Stomach (tissue), 9 donors: Measurements from ENCODE around the gene YY1AP1. TPM values are rescaled to one million over a fixed set of nuclear protein-coding genes. Genes with fewer than 3 reads are reported as not detected.
"Not testable (repeated sequence)": the region's sequence is repeated elsewhere in the genome, so short reads cannot be mapped to it uniquely, and the experiment has no call there.

Source experiments
- DNase-seq, 2 donors: peaks; one replicate each; pipeline versions ENCODE4 v3.0.0 to v3.0.0-alpha.2; 2013 to 2019
- H3K27ac ChIP-seq, 5 donors: fragments of 200-600 bp in 4 of 5; sonication (generic) in 4 of 5; one replicate each; pipeline ENCODE4 v1.5.1; 2013 to 2019; ENCODE audit warnings: mild to moderate bottlenecking in 1 of 5, moderate library complexity in 1 of 5
- H3K27me3 ChIP-seq, 3 donors: fragments of 200-600 bp; sonication (generic); one replicate each; pipeline ENCODE4 v1.5.1; 2017 to 2019; ENCODE audit warnings: mixed run types in 1 of 3
- H3K36me3 ChIP-seq, 4 donors: fragments of 200-600 bp; sonication (generic); 1 replicate in 3 of 4; 2 replicates in 1 of 4; pipeline ENCODE4 v1.5.1; 2016 to 2019
- H3K4me1 ChIP-seq, 4 donors: fragments of 200-600 bp; sonication (generic); one replicate each; pipeline ENCODE4 v1.5.1; 2016 to 2019
- H3K4me3 ChIP-seq, 4 donors: fragments of 200-600 bp; sonication (generic) in 3 of 4; one replicate each; pipeline ENCODE4 v1.5.1; 2016 to 2019; ENCODE audit warnings: mild to moderate bottlenecking in 1 of 4
- H3K9me3 ChIP-seq, 4 donors: fragments of 200-600 bp; sonication (generic); one replicate each; pipeline ENCODE4 v1.5.1; 2016 to 2019
- CTCF ChIP-seq, 7 experiments: fragments of 450-650 bp in 4 of 7; fragments of 200-600 bp in 3 of 7; sonication (generic) in 3 of 7; IDR thresholded peaks; one replicate each; pipeline ENCODE4 v1.5.1; 2016 to 2019; ENCODE audit warnings: antibody characterized with exemption in 7 of 7, control low read depth in 2 of 7, mild to moderate bottlenecking in 1 of 7
- EP300 ChIP-seq: sonication (generic); formaldehyde crosslinking; IDR thresholded peaks from one replicate; pipeline ENCODE4 v1.6.1; 2017; ENCODE audit warnings: antibody characterized with exemption
- POLR2A ChIP-seq, 4 donors: fragments of 450-650 bp; IDR thresholded peaks; one replicate each; pipeline ENCODE4 v1.6.1; 2016; ENCODE audit warnings: antibody characterized with exemption in 4 of 4, control low read depth in 2 of 4, mild to moderate bottlenecking in 1 of 4, moderate library complexity in 1 of 4
- POLR2AphosphoS5 ChIP-seq, 3 donors: sonication (generic); formaldehyde crosslinking; IDR thresholded peaks; one replicate each; pipeline ENCODE4 v1.6.1; 2016; ENCODE audit warnings: antibody characterized with exemption in 3 of 3
- WGBS, 5 donors: extraction: QIAGEN DNeasy Blood & Tissue Kit in 3 of 5; methylation state at CpG; one replicate each; pipeline versions ENCODE4 v1.1.5 to v1.1.7; 2013 to 2018; 5-methylcytosine and 5-hydroxymethylcytosine counted together
- intact Hi-C: fragments of 100-400 bp; cut with DNase I; formaldehyde crosslinking; loops from one replicate; pipeline ENCODE4 v1.15.1; 2023; ENCODE audit warnings: low total_unique reads
- polyA plus RNA-seq, 3 donors: library from polyadenylated mRNA; stranded (reverse); fragments of 200-250 nt; gene quantifications; one replicate each; pipeline ENCODE4 v1.2.3, GENCODE V29; 2013
- total RNA-seq, 5 donors: library from RNA; depleted of rRNA; stranded (reverse); fragments of >200 nt; gene quantifications; one replicate each; pipeline versions ENCODE4 v1.1.0 to v1.2.3, GENCODE V29; 2014 to 2016
- donor health status: healthy with polysubstance abuse.
- donor health status: Bipolar disorder and iron deficiency.
- donor health status: healthy.

Gene YY1AP1
- total and polyA plus RNA-seq, 8 donors: 21.1 to 253 (median 51.1) TPM

DNA sequence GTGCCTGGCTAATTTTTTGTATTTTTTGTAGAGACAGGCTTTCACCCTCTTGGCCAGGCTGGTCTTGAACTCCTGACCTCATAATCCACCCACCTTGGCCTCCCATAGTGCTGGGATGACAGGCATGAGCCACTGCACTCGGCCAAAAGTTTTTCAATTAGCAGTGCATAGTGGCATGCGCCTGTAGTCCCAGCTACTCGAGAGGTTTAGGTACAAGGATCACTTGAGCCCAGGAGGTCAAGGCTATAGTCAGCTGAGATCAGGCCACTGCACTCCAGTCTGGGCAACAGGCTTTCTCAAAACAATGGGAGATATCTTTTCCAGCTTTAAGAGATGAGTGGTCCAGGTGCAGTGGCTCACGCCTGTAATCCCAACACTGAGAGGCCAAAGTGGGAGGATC, 31.1 kb upstream of the YY1AP1 start:
- intact Hi-C loops: no loop called here
- no peak for TF ChIP-seq POLR2AphosphoS5 (IDR thresholded peaks at IDR 0.05)
- TF ChIP-seq EP300: no peak
- TF ChIP-seq POLR2A (IDR thresholded peaks at IDR 0.05): no peak
- no peak for TF ChIP-seq CTCF (IDR thresholded peaks at IDR 0.05)

GRCh38 chr1:155718524-155719115, 30.0 kb upstream of the YY1AP1 start:
- H3K9me3 ChIP-seq, H3K4me3 ChIP-seq, DNase-seq, H3K4me1 ChIP-seq, intact Hi-C loops, H3K27me3 ChIP-seq, H3K27ac ChIP-seq: not testable (repeated sequence)
- 89 to 95% (median 95%) methylated on average over 6 of the region's 6 CpGs for WGBS, 5 donors
- peaks cover 9 to 67% (median 60%) of the 10 kb centered on the region in 4 donors for H3K36me3 ChIP-seq

More for the DNA sequence above, 31.1 kb upstream of the YY1AP1 start:
- Histone ChIP-seq H3K4me3 (no peak overlapping the region), H3K27me3 (no peaks in the 10 kb centered on the region), H3K36me3 (peaks cover 9 to 67% (median 63%) of the 10 kb centered on the region in 4 donors), H3K27ac (no peak overlapping the region), H3K4me1 (no peaks in the 10 kb centered on the region), H3K9me3 (no peaks in the 10 kb centered on the region)
- no peak for DNase-seq
- 86 to 98% (median 95%) methylated on average over 4 of the region's 4 CpGs for WGBS, 5 donors

DNA sequence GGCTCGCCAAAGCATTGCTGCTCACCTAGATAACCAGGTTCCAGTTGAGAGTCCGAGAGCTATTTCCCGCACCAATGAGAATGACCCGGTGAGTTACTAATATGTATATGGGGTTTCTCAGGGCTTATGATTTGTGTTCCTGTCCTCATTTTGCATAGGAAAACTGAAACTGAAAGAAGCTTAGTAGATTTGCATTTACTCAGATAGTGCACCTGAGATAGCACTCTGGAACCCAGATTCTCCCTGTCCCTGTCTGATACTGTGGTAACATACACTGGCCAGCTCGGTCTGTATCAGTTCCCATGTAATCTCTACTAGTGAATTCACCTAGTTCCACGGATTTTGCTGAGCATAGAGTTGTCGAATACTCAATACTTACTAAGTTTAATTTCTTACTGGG, 28.5 kb upstream of the YY1AP1 start:
- no peak for DNase-seq
- Histone ChIP-seq H3K9me3 (no peaks in the 10 kb centered on the region), H3K27me3 (no peaks in the 10 kb centered on the region), H3K36me3 (peaks cover 5 to 74% (median 57%) of the 10 kb centered on the region in 4 donors), H3K4me3 (no peak overlapping the region), H3K4me1 (peaks cover 0 to 6% (median 0%) of the 10 kb centered on the region in 4 donors), H3K27ac (peak overlapping the region in 1 of 5 donors; percentile 10)
- TF ChIP-seq POLR2AphosphoS5 (IDR thresholded peaks at IDR 0.05) (no peak), EP300 (no peak), POLR2A (IDR thresholded peaks at IDR 0.05) (no peak), CTCF (IDR thresholded peaks at IDR 0.05) (no peak)
- intact Hi-C loops: no loop called here
- 85 to 88% (median 87%) methylated on average over 7 of the region's 7 CpGs for WGBS, 5 donors

DNA sequence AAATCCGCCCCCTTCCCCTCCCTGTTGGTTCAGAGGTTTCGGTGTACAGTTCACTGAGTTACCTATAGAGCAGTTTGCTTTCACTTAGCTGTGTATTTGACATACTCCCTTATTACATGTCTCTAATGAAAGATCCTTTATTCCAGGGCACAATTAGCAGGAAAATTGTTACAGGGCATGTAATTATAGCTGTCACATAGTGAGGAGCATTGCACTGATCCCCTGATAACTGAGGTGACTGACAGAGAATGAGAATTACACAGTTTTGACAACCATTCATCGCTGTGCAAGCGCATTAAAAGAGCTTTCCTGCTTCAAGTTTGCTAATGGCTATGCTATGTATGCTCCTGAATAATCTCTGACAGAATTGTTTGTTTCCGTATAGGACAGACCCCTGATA, 27.2 kb upstream of the YY1AP1 start:
- DNase-seq: no peak
- Histone ChIP-seq H3K36me3 (peaks cover 0 to 63% (median 52%) of the 10 kb centered on the region in 4 donors), H3K9me3 (no peaks in the 10 kb centered on the region), H3K4me3 (no peak overlapping the region), H3K27ac (no peak overlapping the region), H3K27me3 (no peaks in the 10 kb centered on the region), H3K4me1 (peaks cover 0 to 6% (median 0%) of the 10 kb centered on the region in 4 donors)
- WGBS, 5 donors: 95 to 99% (median 97%) methylated on average over 5 of the region's 5 CpGs
- TF ChIP-seq POLR2A (IDR thresholded peaks at IDR 0.05) (no peak), CTCF (IDR thresholded peaks at IDR 0.05) (no peak), EP300 (no peak), POLR2AphosphoS5 (IDR thresholded peaks at IDR 0.05) (no peak)
- intact Hi-C loops: no loop called here

DNA sequence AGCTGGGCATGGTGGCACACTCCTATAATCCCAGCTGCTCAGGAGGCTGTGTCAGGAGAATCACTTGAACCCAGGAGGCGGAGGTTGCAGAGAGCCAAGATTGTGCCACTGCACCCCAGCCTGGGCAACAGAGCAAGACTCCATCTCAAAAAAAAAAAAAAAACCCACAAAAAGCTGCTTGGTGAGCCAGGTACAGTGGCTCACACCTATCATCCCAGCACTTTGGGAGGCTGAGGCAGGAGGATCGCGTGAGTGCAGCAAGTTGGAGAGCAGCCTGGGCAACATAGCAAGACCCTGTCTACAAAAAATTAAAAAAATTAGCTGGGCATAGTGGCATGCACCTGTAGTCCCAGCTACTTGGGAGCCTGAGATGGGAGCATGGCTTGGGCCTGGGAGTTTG, 26.5 kb upstream of the YY1AP1 start:
- peaks cover 0 to 60% (median 51%) of the 10 kb centered on the region in 4 donors for H3K36me3 ChIP-seq
- H3K27me3 ChIP-seq, DNase-seq, H3K4me1 ChIP-seq, intact Hi-C loops, H3K9me3 ChIP-seq, H3K27ac ChIP-seq, H3K4me3 ChIP-seq: not testable (repeated sequence)
- WGBS, 5 donors: 89 to 100% (median 97%) methylated on average over 3 of the region's 3 CpGs
